ENCODE results near the gene RAMAC. TPM values are rescaled to one million over a fixed set of nuclear protein-coding genes. Genes with fewer than 3 reads are reported as not detected.

RAMAC gene
- total and polyA plus RNA-seq, 10 of the 15 experiments (the other 5 are each of a cell fraction or from before 2014, with no cell fraction given), result 22.4 to 109 (median 41.7) TPM

- TF ChIP-seq CREB1 (IDR thresholded peaks at IDR 0.05; ENCODE audit: low read depth) (no peak), BMI1 (IDR thresholded peaks at IDR 0.05; ENCODE audit: borderline replicate concordance) (no peak), NFYB (IDR thresholded peaks at IDR 0.05; ENCODE audit: insufficient read depth, low read depth, low read length) (no peak), KAT2A (conservative IDR thresholded peaks at IDR 0.05; ENCODE audit: control insufficient read depth, low read depth, low read length) (no peak), NBN (IDR thresholded peaks at IDR 0.05) (no peak), CHD4 (IDR thresholded peaks at IDR 0.05) (no peak), MXI1 (IDR thresholded peaks at IDR 0.05; ENCODE audit: low read depth, low read length) (no peak)
Observed at GRCh38 chr15:82945326-82945725, 40.7 kb upstream of the RAMAC start (continued).

DNA sequence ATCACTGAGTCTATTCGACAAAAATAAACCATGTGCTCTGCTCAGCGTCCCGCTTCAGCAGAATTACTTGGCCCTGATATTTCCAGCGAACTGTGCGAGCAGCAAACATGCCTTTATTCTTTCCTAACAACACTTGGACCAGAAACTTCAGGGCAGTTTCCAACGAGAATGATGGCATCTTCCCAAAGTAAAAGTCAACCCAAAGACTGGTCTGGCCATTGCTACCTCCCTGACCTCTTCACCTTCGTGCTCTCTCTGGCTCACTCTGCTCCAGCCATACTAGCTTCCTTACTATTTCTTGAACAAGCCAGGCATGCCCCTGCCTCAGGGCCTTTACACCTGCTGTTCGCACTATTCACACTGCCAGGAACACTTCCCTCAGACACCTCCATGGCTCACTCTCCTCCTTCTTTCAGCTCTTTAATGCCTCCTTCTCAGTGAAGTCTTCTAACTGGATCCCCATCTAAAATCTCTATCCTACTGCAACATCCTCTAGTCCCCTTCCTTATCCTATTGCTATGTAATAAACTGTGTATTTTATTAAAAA, 39.8 kb upstream of the RAMAC start:
- H3K4me3 ChIP-seq, result no peak overlapping the region
- CTCF ChIA-PET, result interaction anchor here (0.8 kb wide), 1 partner anchor 9 kb away, joined by 4 read pairs; no protein-coding TSS in a partner anchor
- DNase-seq (ENCODE audit: low read depth, low spot score) (no peak), FAIRE-seq (no peak), ATAC-seq (no peak)
- H3K9ac ChIP-seq (ENCODE audit: control insufficient read depth, insufficient read depth, low read length), result no peak overlapping the region
- WGBS (ENCODE audit: insufficient coverage, insufficient replicate concordance, low lambda C conversion rate, missing lambda C conversion rate), result 47% methylated on average over 8 of the region's 8 CpGs
- in situ Hi-C loops (cut with MboI), result no loop called here
- intact Hi-C loops (cut with micrococcal nuclease; ENCODE audit: unreplicated experiment), result no loop called here
- H4K20me1 ChIP-seq (ENCODE audit: control insufficient read depth, insufficient read depth), result peaks cover 1% of the 10 kb centered on the region; the same call in 1 of the 2 replicates
- POLR2A ChIA-PET, result no interaction called here
- H3K4me2 ChIP-seq (ENCODE audit: control insufficient read depth, insufficient read depth), result no peak overlapping the region
- no peak overlapping the region for H3K27ac ChIP-seq (ENCODE audit: control insufficient read depth, insufficient read depth)
- no peaks in the 10 kb centered on the region for H3K79me2 ChIP-seq (ENCODE audit: control insufficient read depth, insufficient read depth, low read length)
- TF ChIP-seq LARP7 (IDR thresholded peaks at IDR 0.05) (no peak), CHD4 (IDR thresholded peaks at IDR 0.05) (no peak), RUNX3 (IDR thresholded peaks at IDR 0.05; ENCODE audit: low read length) (no peak), SP1 (IDR thresholded peaks at IDR 0.05; ENCODE audit: low read depth, low read length) (no peak), POLR2A (IDR thresholded peaks at IDR 0.05; ENCODE audit: low read depth, low read length) (no peak), PBX3 (IDR thresholded peaks at IDR 0.05; ENCODE audit: insufficient replicate concordance, low read depth, low read length) (no peak), BHLHE40 (IDR thresholded peaks at IDR 0.05; ENCODE audit: borderline replicate concordance in 1 of 2, low read depth in 2 of 2, low read length in 1 of 2) (no peak), NBN (IDR thresholded peaks at IDR 0.05) (no peak), NR2C2 (IDR thresholded peaks at IDR 0.05; ENCODE audit: borderline replicate concordance, control insufficient read depth, insufficient read length, low read depth) (no peak)
- TF ChIP-seq, protein P1, sequence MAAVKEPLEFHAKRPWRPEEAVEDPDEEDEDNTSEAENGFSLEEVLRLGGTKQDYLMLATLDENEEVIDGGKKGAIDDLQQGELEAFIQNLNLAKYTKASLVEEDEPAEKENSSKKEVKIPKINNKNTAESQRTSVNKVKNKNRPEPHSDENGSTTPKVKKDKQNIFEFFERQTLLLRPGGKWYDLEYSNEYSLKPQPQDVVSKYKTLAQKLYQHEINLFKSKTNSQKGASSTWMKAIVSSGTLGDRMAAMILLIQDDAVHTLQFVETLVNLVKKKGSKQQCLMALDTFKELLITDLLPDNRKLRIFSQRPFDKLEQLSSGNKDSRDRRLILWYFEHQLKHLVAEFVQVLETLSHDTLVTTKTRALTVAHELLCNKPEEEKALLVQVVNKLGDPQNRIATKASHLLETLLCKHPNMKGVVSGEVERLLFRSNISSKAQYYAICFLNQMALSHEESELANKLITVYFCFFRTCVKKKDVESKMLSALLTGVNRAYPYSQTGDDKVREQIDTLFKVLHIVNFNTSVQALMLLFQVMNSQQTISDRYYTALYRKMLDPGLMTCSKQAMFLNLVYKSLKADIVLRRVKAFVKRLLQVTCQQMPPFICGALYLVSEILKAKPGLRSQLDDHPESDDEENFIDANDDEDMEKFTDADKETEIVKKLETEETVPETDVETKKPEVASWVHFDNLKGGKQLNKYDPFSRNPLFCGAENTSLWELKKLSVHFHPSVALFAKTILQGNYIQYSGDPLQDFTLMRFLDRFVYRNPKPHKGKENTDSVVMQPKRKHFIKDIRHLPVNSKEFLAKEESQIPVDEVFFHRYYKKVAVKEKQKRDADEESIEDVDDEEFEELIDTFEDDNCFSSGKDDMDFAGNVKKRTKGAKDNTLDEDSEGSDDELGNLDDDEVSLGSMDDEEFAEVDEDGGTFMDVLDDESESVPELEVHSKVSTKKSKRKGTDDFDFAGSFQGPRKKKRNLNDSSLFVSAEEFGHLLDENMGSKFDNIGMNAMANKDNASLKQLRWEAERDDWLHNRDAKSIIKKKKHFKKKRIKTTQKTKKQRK (IDR thresholded peaks at IDR 0.05; ENCODE audit: low read depth, low read length), result no peak
- H3K4me1 ChIP-seq (ENCODE audit: control insufficient read depth, insufficient read depth, low read length), result peaks cover 10% of the 10 kb centered on the region
- H3K36me3 ChIP-seq (ENCODE audit: control insufficient read depth in 2 of 2, insufficient read depth in 2 of 2, low read length in 1 of 2), result no peaks in the 10 kb centered on the region
- H2AFZ ChIP-seq (ENCODE audit: control insufficient read depth, low read depth, low read length), result no peak overlapping the region
- SMC1A ChIA-PET (ENCODE audit: uncharacterized antibody, unreplicated experiment), result no interaction called here
- no TSS peak for BruUV-seq (replicated peaks)
- H3K27me3 ChIP-seq (replicated peaks in 1 of 2; ENCODE audit: control insufficient read depth in 2 of 2, insufficient read depth in 2 of 2, low read length in 1 of 2), result peaks cover 1 to 13% of the 10 kb centered on the region in 2 experiments
- H3K9me3 ChIP-seq (replicated peaks; ENCODE audit: control insufficient read depth, insufficient read depth, low read length), result no peaks in the 10 kb centered on the region
- RAD21 ChIA-PET (ENCODE audit: unreplicated experiment), result no interaction called here
